Endodermal cell (in vitro differentiated cells): ENCODE measurements around the gene DMRT2. TPM values are rescaled to one million over a fixed set of nuclear protein-coding genes. Genes with fewer than 3 reads are reported as not detected.

Experiments
- DNase-seq: peaks from one replicate; pipeline ENCODE4 v3.0.0-alpha.2; 2017
- H3K27ac ChIP-seq: 2 replicates; pipeline ENCODE4 v1.5.1; 2013; ENCODE audit warnings: mild to moderate bottlenecking, low read depth, low read length, moderate library complexity
- H3K27me3 ChIP-seq: 2 replicates; pipeline ENCODE4 v1.6.1; 2013; ENCODE audit warnings: mild to moderate bottlenecking, low read length, moderate library complexity; ENCODE audit not compliant: insufficient read depth, control insufficient read depth, poor library complexity, severe bottlenecking
- H3K36me3 ChIP-seq: 2 replicates; pipeline ENCODE4 v1.7.0; 2013; ENCODE audit warnings: mild to moderate bottlenecking, low read length, moderate library complexity; ENCODE audit not compliant: control insufficient read depth, insufficient read depth
- H3K4me1 ChIP-seq: one replicate; pipeline ENCODE4 v1.7.0; 2013; ENCODE audit warnings: low read length; ENCODE audit not compliant: control insufficient read depth, insufficient read depth
- H3K4me3 ChIP-seq: 2 replicates; pipeline ENCODE4 v1.5.1; 2013; ENCODE audit warnings: mild to moderate bottlenecking, low read length, moderate library complexity
- H3K9ac ChIP-seq: 2 replicates; pipeline ENCODE4 v1.6.1; 2013; ENCODE audit warnings: mild to moderate bottlenecking, low read length, moderate library complexity; ENCODE audit not compliant: poor library complexity, severe bottlenecking; ENCODE audit errors: extremely low read depth
- H3K9me3 ChIP-seq: 2 replicates; pipeline ENCODE4 v1.6.1; 2013; ENCODE audit warnings: mild to moderate bottlenecking, low read length, moderate library complexity; ENCODE audit not compliant: control insufficient read depth
- H3K27ac Mint-ChIP-seq: 2 replicates; pipeline ENCODE4 v1.8.0; 2020; ENCODE audit warnings: mixed read lengths
- H3K27me3 Mint-ChIP-seq: 2 replicates; pipeline ENCODE4 v1.8.0; 2021; ENCODE audit warnings: mild to moderate bottlenecking, mixed read lengths; ENCODE audit not compliant: insufficient read depth
- H3K36me3 Mint-ChIP-seq: 2 replicates; pipeline ENCODE4 v1.8.0; 2020; ENCODE audit warnings: low read depth, mixed read lengths
- H3K4me1 Mint-ChIP-seq: 2 replicates; pipeline ENCODE4 v1.8.0; 2020; ENCODE audit warnings: mixed read lengths
- H3K4me3 Mint-ChIP-seq: 2 replicates; pipeline ENCODE4 v1.8.0; 2020; ENCODE audit warnings: mild to moderate bottlenecking, moderate library complexity, mixed read lengths
- H3K9me3 Mint-ChIP-seq: 2 replicates; pipeline ENCODE4 v1.8.0; 2020; ENCODE audit warnings: mild to moderate bottlenecking, mixed read lengths
- CTCF ChIP-seq: fragments of 200-600 bp; sonication (generic); conservative IDR thresholded peaks from 2 replicates; pipeline ENCODE4 v1.5.0; 2021; ENCODE audit warnings: antibody characterized with exemption, mild to moderate bottlenecking
- WGBS, 2 experiments: methylation state at CpG; one replicate each; pipeline versions ENCODE4 v1.1.5 to v1.1.7; 2013; ENCODE audit warnings: missing lambda C conversion rate in 2 of 2, mixed read lengths in 1 of 2; ENCODE audit not compliant: insufficient coverage in 1 of 2, insufficient read length in 1 of 2; 5-methylcytosine and 5-hydroxymethylcytosine counted together
- total RNA-seq, 2 donors: library from RNA; stranded (reverse); fragmentation: NEBNext Ultra II Directional in 1 of 2; extraction: Animal tissue kit (Norgen Biotek cat#: 25700) in 1 of 2; gene quantifications; 2 replicates in 1 of 2; 3 replicates in 1 of 2; pipeline ENCODE4 v1.2.1, GENCODE V29; 2021

DMRT2 gene
- total RNA-seq, 2 donors from 2014 or later: 0.24 TPM; not detected in 1

- peaks cover 3% of the 10 kb centered on the region for H3K9me3 ChIP-seq
- H3K4me1 Mint-ChIP-seq: no peaks in the 10 kb centered on the region
- DNase-seq: peak; percentile 68
- H3K27ac ChIP-seq: no peak overlapping the region
- H3K36me3 Mint-ChIP-seq: no peaks in the 10 kb centered on the region
- H3K9me3 Mint-ChIP-seq: peaks cover 2% of the 10 kb centered on the region
- H3K27me3 Mint-ChIP-seq: peaks cover 24% of the 10 kb centered on the region
- no peak overlapping the region for H3K9ac ChIP-seq
- H3K4me1 ChIP-seq: no peaks in the 10 kb centered on the region
- H3K27me3 ChIP-seq: peaks cover 16% of the 10 kb centered on the region
- H3K4me3 ChIP-seq: no peak overlapping the region
- H3K36me3 ChIP-seq: no peaks in the 10 kb centered on the region
- H3K4me3 Mint-ChIP-seq: no peak overlapping the region
- 47 to 68% methylated on average over 4 to 10 of the region's 10 CpGs for WGBS, 2 experiments
- TF ChIP-seq CTCF: peak; percentile 80
- H3K27ac Mint-ChIP-seq: peak overlapping the region; percentile 55
These were observed 45.0 kb upstream of the DMRT2 start for GRCh38 chr9:1005043-1005667.

- no peak overlapping the region for H3K4me3 Mint-ChIP-seq
- H3K4me1 ChIP-seq: no peaks in the 10 kb centered on the region
- no peak overlapping the region for H3K27ac Mint-ChIP-seq
- 83 to 93% methylated on average over 1 to 3 of the region's 3 CpGs for WGBS, 2 experiments
- no peaks in the 10 kb centered on the region for H3K9me3 Mint-ChIP-seq
- no peaks in the 10 kb centered on the region for H3K9me3 ChIP-seq
- H3K4me1 Mint-ChIP-seq: no peaks in the 10 kb centered on the region
- no peaks in the 10 kb centered on the region for H3K36me3 ChIP-seq
- no peak for DNase-seq
- no peak overlapping the region for H3K27ac ChIP-seq
- no peak overlapping the region for H3K4me3 ChIP-seq
- peaks cover 26% of the 10 kb centered on the region for H3K27me3 Mint-ChIP-seq
- no peak for TF ChIP-seq CTCF
- H3K36me3 Mint-ChIP-seq: no peaks in the 10 kb centered on the region
- H3K9ac ChIP-seq: no peak overlapping the region
- H3K27me3 ChIP-seq: peaks cover 16% of the 10 kb centered on the region
These were observed 42.8 kb upstream of the DMRT2 start for GRCh38 chr9:1007312-1007711.

GRCh38 chr9:1008216-1008615 lies 41.9 kb upstream of the DMRT2 start:
- Histone ChIP-seq H3K9ac (no peak overlapping the region), H3K36me3 (no peaks in the 10 kb centered on the region), H3K4me3 (no peak overlapping the region), H3K27ac (no peak overlapping the region), H3K9me3 (no peaks in the 10 kb centered on the region), H3K27me3 (peaks cover 16% of the 10 kb centered on the region), H3K4me1 (no peaks in the 10 kb centered on the region)
- H3K4me1 Mint-ChIP-seq: no peaks in the 10 kb centered on the region
- H3K27me3 Mint-ChIP-seq: peaks cover 26% of the 10 kb centered on the region
- H3K4me3 Mint-ChIP-seq: no peak overlapping the region
- no peaks in the 10 kb centered on the region for H3K9me3 Mint-ChIP-seq
- DNase-seq: no peak
- TF ChIP-seq CTCF: no peak
- H3K36me3 Mint-ChIP-seq: no peaks in the 10 kb centered on the region
- WGBS, 2 experiments: 75 to 91% methylated on average over 2 to 3 of the region's 3 CpGs
- H3K27ac Mint-ChIP-seq: no peak overlapping the region
